Thoracic aorta (tissue), 2 donors: Measurements from ENCODE around the gene CTNNA3. TPM values are rescaled to one million over a fixed set of nuclear protein-coding genes. Genes with fewer than 3 reads are reported as not detected.

Experiments used
- ATAC-seq: fragments of 150-250 bp; one replicate; pipeline ENCODE4 v1.8.0; 2017; ENCODE audit warnings: low read depth; ENCODE audit not compliant: insufficient number of reproducible peaks, low FRiP score
- DNase-seq: peaks from one replicate; pipeline ENCODE4 v3.0.0-alpha.2; 2020; ENCODE audit warnings: low spot score
- H3K27ac ChIP-seq, 2 donors: fragments of 200-600 bp; sonication (generic); 1 replicate in 1 of 2; 2 replicates in 1 of 2; pipeline ENCODE4 v1.5.1; 2016; ENCODE audit warnings: mild to moderate bottlenecking in 2 of 2, moderate library complexity in 2 of 2
- H3K27me3 ChIP-seq: fragments of 200-600 bp; sonication (generic); replicated peaks from 2 replicates; pipeline ENCODE4 v1.6.0; 2016; ENCODE audit warnings: mild to moderate bottlenecking; ENCODE audit not compliant: insufficient read depth
- H3K36me3 ChIP-seq: fragments of 200-600 bp; sonication (generic); one replicate; pipeline ENCODE4 v1.5.1; 2016
- H3K4me1 ChIP-seq, 2 donors: fragments of 200-600 bp; sonication (generic); 1 replicate in 1 of 2; 2 replicates in 1 of 2; pipeline versions ENCODE4 v1.5.1 to v1.6.0; 2016; ENCODE audit warnings: low read depth in 2 of 2, mild to moderate bottlenecking in 1 of 2; ENCODE audit not compliant: control insufficient read depth in 1 of 2
- H3K4me3 ChIP-seq: fragments of 200-600 bp; sonication (generic); 2 replicates; pipeline ENCODE4 v1.5.1; 2016; ENCODE audit warnings: mild to moderate bottlenecking
- H3K9me3 ChIP-seq: fragments of 200-600 bp; sonication (generic); 2 replicates; pipeline ENCODE4 v1.5.1; 2016
- total RNA-seq, 2 donors: library from RNA; depleted of rRNA; stranded (reverse); fragments of >200 nt; gene quantifications; one replicate each; pipeline versions ENCODE4 v1.1.0 to v1.2.3, GENCODE V29; 2016
- TF ChIP-seq, protein P1 (sequence below): fragments of 200-600 bp; sonication (generic); IDR thresholded peaks from one replicate; pipeline ENCODE4 v1.5.1; 2019; ENCODE audit warnings: antibody characterized with exemption

Gene CTNNA3
- total RNA-seq, 2 donors from 2014 or later, result 0.95 to 1.2 TPM

DNA sequence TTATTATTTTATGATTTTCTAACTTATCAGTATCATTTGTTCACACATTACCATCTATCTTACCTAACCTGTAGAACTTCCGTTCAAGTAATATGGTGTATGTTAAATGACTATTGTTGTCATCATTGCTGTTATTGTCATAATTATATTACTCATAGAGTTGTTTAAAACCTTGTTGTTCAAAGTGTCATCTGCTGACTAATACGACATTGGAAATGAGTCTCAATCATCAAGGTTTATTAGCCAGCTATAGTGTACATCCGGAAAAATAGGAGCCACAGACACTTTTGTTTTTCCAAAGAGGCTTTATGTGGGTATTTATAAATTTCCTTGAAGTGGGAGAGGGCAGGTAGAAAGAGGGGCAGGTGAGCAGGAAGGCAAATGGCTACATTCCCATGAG, 1157.1 kb downstream of the CTNNA3 start:
- H3K4me1 ChIP-seq, result no peaks in the 10 kb centered on the region

DNA sequence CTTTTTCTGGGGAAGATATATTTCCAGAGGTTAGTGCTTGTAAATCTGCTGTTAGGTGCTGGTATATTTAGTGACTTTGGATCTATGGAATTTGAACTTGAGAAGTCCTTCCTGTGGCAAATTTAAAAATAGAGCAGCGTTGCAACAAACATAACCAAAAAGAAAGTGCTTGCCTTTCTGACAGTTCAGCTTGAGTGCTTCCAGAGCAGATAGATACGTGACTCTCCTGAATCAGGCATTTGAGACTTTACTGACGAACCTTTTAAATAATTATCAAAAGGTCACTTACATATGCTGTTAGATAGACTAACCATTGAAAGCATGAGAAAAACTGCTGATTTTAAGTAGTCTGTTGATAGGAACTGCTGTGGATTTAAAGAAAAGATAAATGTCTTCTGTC, 1157.6 kb downstream of the CTNNA3 start:
- H3K36me3 ChIP-seq, result no peaks in the 10 kb centered on the region
- H3K4me3 ChIP-seq, result no peak overlapping the region
- DNase-seq (no peak), ATAC-seq (no peak)
- no peaks in the 10 kb centered on the region for H3K27me3 ChIP-seq
- no peaks in the 10 kb centered on the region for H3K4me1 ChIP-seq
- TF ChIP-seq, protein P1, sequence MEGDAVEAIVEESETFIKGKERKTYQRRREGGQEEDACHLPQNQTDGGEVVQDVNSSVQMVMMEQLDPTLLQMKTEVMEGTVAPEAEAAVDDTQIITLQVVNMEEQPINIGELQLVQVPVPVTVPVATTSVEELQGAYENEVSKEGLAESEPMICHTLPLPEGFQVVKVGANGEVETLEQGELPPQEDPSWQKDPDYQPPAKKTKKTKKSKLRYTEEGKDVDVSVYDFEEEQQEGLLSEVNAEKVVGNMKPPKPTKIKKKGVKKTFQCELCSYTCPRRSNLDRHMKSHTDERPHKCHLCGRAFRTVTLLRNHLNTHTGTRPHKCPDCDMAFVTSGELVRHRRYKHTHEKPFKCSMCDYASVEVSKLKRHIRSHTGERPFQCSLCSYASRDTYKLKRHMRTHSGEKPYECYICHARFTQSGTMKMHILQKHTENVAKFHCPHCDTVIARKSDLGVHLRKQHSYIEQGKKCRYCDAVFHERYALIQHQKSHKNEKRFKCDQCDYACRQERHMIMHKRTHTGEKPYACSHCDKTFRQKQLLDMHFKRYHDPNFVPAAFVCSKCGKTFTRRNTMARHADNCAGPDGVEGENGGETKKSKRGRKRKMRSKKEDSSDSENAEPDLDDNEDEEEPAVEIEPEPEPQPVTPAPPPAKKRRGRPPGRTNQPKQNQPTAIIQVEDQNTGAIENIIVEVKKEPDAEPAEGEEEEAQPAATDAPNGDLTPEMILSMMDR, result no peak
- H3K9me3 ChIP-seq, result no peaks in the 10 kb centered on the region
- H3K27ac ChIP-seq, result no peak overlapping the region

More for the DNA sequence above, 1157.1 kb downstream of the CTNNA3 start:
- ATAC-seq, result no peak
- Histone ChIP-seq H3K9me3 (no peaks in the 10 kb centered on the region), H3K36me3 (no peaks in the 10 kb centered on the region), H3K27ac (no peak overlapping the region), H3K4me3 (no peak overlapping the region), H3K27me3 (no peaks in the 10 kb centered on the region)
- TF ChIP-seq, protein P1, result no peak
- no peak for DNase-seq

DNA sequence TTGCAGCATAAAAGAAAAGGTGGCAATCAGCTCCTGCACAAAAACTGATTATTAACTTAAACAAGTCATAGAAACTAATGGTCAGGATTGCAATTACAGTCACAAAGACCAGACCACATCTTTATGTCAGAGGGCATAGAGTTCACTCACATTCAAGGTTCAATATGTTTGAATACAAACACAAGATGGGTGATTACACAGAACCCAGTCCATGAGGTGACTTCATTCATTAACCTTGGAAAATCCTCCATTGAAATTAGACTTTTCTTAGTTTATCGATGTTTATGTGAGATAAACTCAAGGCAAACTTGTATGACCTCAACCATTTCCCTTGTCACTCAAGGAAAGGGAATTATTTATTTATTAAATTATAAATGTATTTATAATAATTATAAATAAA, 1158.8 kb downstream of the CTNNA3 start:
- Histone ChIP-seq H3K27ac (no peak overlapping the region), H3K4me3 (no peak overlapping the region), H3K36me3 (no peaks in the 10 kb centered on the region), H3K4me1 (no peaks in the 10 kb centered on the region), H3K9me3 (no peaks in the 10 kb centered on the region), H3K27me3 (no peaks in the 10 kb centered on the region)
- DNase-seq (no peak), ATAC-seq (no peak)
- TF ChIP-seq, protein P1, result no peak

DNA sequence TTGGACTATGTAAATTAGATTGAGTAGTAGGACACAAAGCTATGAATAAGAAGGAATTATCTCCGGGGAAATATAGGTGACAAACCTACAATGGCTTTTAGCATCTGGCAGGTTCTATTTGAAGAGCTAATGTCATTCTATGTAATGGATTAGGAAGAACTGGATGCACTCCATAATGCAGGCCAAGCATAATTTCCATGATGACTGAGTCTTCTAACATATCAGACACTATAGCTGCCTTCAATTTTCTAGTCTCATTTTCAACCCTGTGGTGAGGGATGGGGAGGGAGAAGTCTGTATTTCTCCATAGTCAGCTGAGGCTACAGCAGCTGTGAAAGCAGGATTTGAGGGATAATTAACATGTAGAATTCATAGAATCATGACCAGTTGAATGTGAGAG, 1160.6 kb downstream of the CTNNA3 start:
- TF ChIP-seq, protein P1, result no peak

DNA sequence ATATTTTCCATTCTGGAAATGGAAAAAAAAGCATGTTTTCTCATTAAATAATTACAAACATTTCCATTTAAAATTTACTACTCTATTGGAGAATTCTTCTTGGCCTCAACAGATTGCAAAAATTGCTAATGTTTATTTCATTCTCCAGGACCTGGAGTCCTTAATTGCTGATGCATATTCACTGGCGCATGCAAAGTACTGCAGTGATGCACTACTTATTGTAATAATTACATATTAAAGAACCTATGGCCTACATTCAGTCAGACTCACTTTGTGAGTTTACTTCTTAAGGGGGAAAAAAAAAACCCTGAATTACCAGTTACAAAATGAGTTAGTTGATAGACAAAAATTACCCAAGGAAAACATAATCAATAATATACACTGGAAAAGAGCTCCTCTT, 1161.1 kb downstream of the CTNNA3 start:
- Histone ChIP-seq H3K4me1 (no peaks in the 10 kb centered on the region), H3K36me3 (no peaks in the 10 kb centered on the region), H3K27ac (no peak overlapping the region), H3K27me3 (no peaks in the 10 kb centered on the region), H3K4me3 (no peak overlapping the region), H3K9me3 (no peaks in the 10 kb centered on the region)
- DNase-seq, result no peak
- no peak for ATAC-seq
- TF ChIP-seq, protein P1, result no peak

More for the DNA sequence above, 1160.6 kb downstream of the CTNNA3 start:
- no peaks in the 10 kb centered on the region for H3K4me1 ChIP-seq
- H3K27ac ChIP-seq, result no peak overlapping the region
- no peaks in the 10 kb centered on the region for H3K9me3 ChIP-seq
- no peaks in the 10 kb centered on the region for H3K36me3 ChIP-seq
- no peaks in the 10 kb centered on the region for H3K27me3 ChIP-seq
- no peak for DNase-seq
- ATAC-seq, result no peak
- H3K4me3 ChIP-seq, result no peak overlapping the region
